Heart left ventricle (tissue), 13 donors: ENCODE measurements around the gene NFE2.

Experiments used
- CTCF ChIP-seq, 12 donors: fragments of 200-600 bp; sonication (generic) in 4 of 12; IDR thresholded peaks; one replicate each; pipeline versions ENCODE4 v1.5.0 to v1.8.0; 2018 to 2022; ENCODE audit warnings: antibody characterized with exemption in 12 of 12, mild to moderate bottlenecking in 5 of 12
- POLR2A ChIP-seq, 2 donors: fragments of 450-650 bp; IDR thresholded peaks; one replicate each; pipeline ENCODE4 v1.6.1; 2017; ENCODE audit warnings: antibody characterized with exemption in 2 of 2, mild to moderate bottlenecking in 2 of 2, moderate library complexity in 2 of 2
- donor health status: ischemic (EF 13 %, LVEDD 7.1; RV severe dilation, severe dysfunction).
- donor health status: DM: no; HTN: yes; CAD: no.
- donor health status: DM: no; HTN: no; CAD: no.
- donor health status: ischemic (EF 25% LVEDD 6.9; RV normal size, moderate dysfunction).
- donor health status: ischemic (EF 25% LVEDD 5.7; RV mildly dilated, moderate dysfunction).
- donor health status: ischemic (EF 35%, LVEDD 5.7; RV mildly dilated, moderate dysfunction).
- donor health status: nonischemic (EF 11% LVEDD 7.7; RV severe dilation, severe dysfunction).
- donor health status: DM: yes; HTN: yes; CAD: no.
- donor health status: PGD.
- donor health status: ischemic (EF 29% LVEDD 5.4; RV normal size, mild dysfunction).
- donor health status: nonischemic (EF 23%, LVEDD 6.1; RV moderate dilation, normal function).

- TF ChIP-seq CTCF (IDR thresholded peaks at IDR 0.05) = no peak
- TF ChIP-seq POLR2A (IDR thresholded peaks at IDR 0.05) = no peak
Observed at GRCh38 chr12:54330442-54330841, 29.6 kb upstream of the NFE2 start.
